ENCODE data around the gene LIX1.

The LIX1 gene

DNA sequence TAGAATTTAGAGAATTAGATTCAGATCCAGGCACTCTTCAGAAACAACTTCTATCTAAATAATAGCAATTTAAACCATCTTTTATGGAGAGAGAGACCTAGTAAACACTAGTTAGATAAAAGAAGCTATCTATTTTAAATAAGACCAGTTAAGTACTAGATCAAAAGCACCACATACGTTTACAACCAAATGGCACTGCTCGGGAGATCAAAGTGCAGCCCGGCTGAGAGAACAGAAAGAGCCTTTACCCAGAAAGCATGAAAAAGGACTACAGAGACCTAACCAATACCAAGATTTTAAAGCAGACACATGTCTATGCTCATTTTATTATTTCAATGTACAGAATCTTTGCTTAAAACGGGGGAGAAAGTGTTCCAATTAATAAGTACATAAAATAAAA, 30.8 kb downstream of the LIX1 start:
- Histone ChIP-seq H2BK5ac (ENCODE audit: low read length) (no peak overlapping the region), H4K8ac (ENCODE audit: low read depth, low read length) (no peak overlapping the region), H3K14ac (ENCODE audit: low read length) (no peak overlapping the region), H3K4ac (ENCODE audit: low read length) (no peak overlapping the region), H3K36me3 (replicated peaks in 1 of 2; ENCODE audit: control insufficient read depth in 2 of 2, insufficient read depth in 2 of 2, low read length in 2 of 2) (peaks cover 0 to 10% of the 10 kb centered on the region in 2 donors), H3K9me3 (replicated peaks in 1 of 2; ENCODE audit: control insufficient read depth in 2 of 2, insufficient read depth in 1 of 2, low read depth in 1 of 2, low read length in 2 of 2) (no peaks in the 10 kb centered on the region), H3K27ac (replicated peaks; ENCODE audit: low read length) (no peak overlapping the region), H2BK120ac (ENCODE audit: low read depth, low read length) (no peak overlapping the region), H3K9ac (ENCODE audit: low read depth, low read length, poor library complexity) (no peak overlapping the region), H3K79me1 (ENCODE audit: low read depth, low read length) (no peaks in the 10 kb centered on the region), H2AFZ (ENCODE audit: low read length) (no peak overlapping the region), H2BK15ac (ENCODE audit: low read length) (no peak overlapping the region), H3K4me1 (ENCODE audit: control insufficient read depth in 2 of 2, insufficient read depth in 1 of 2, low read depth in 1 of 2, low read length in 2 of 2) (peaks cover 0 to 4% of the 10 kb centered on the region in 2 donors), H3K27me3 (ENCODE audit: control insufficient read depth in 3 of 3, insufficient read depth in 3 of 3, low read depth in 1 of 3, low read length in 3 of 3) (no peaks in the 10 kb centered on the region), H3K18ac (ENCODE audit: low read length) (no peak overlapping the region), H3K4me3 (ENCODE audit: low read length in 2 of 2) (no peak overlapping the region), H2AK5ac (ENCODE audit: low read depth, low read length) (no peak overlapping the region), H4K91ac (ENCODE audit: low read depth, low read length, poor library complexity) (no peak overlapping the region), H3K4me2 (ENCODE audit: insufficient read depth, low read length, poor library complexity, severe bottlenecking) (no peak overlapping the region), H3K23ac (ENCODE audit: low read depth, low read length, poor library complexity) (no peak overlapping the region), H2BK12ac (ENCODE audit: low read length) (no peak overlapping the region)
- no CpG with 5 or more reads among the region's 4 CpGs for WGBS, 2 donors (ENCODE audit: extremely low coverage in 2 of 2, insufficient read length in 2 of 2, insufficient replicate concordance in 1 of 2)
- DNase-seq (ENCODE audit: low spot score), result no peak

DNA sequence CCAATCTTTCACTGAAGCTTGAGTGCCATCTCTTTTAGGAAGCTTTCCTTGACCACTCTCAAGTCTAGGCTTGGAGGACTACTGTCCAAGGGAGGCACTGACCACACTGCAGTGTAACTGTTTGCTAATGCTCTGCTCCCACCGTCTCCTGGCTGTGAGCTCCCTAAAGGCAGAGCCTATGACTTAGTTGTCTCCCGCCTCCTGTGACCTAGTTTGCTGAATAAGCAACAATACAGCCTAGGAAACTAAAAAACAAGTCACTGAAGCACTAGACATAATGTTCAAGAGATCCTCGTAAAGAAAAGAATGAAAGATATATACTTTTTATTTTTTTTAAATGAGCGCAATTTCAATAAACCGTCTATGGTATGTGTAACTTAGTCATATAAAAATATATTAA, 31.4 kb downstream of the LIX1 start:
- no peak overlapping the region for H3K27ac ChIP-seq (replicated peaks; ENCODE audit: low read length)
- H3K4ac ChIP-seq (ENCODE audit: low read length), result no peak overlapping the region
- no peaks in the 10 kb centered on the region for H3K27me3 ChIP-seq (ENCODE audit: control insufficient read depth in 3 of 3, insufficient read depth in 3 of 3, low read depth in 1 of 3, low read length in 3 of 3)
- no peak overlapping the region for H4K91ac ChIP-seq (ENCODE audit: low read depth, low read length, poor library complexity)
- no peak overlapping the region for H2BK120ac ChIP-seq (ENCODE audit: low read depth, low read length)
- H2BK5ac ChIP-seq (ENCODE audit: low read length), result no peak overlapping the region
- no peak overlapping the region for H3K14ac ChIP-seq (ENCODE audit: low read length)
- H3K4me3 ChIP-seq (ENCODE audit: low read length in 2 of 2), result no peak overlapping the region
- no peak overlapping the region for H2BK15ac ChIP-seq (ENCODE audit: low read length)
- no CpG with 5 or more reads among the region's 5 CpGs for WGBS, 2 donors (ENCODE audit: extremely low coverage in 2 of 2, insufficient read length in 2 of 2, insufficient replicate concordance in 1 of 2)
- no peaks in the 10 kb centered on the region for H3K9me3 ChIP-seq (replicated peaks in 1 of 2; ENCODE audit: control insufficient read depth in 2 of 2, insufficient read depth in 1 of 2, low read depth in 1 of 2, low read length in 2 of 2)
- no peak overlapping the region for H3K9ac ChIP-seq (ENCODE audit: low read depth, low read length, poor library complexity)
- DNase-seq (ENCODE audit: low spot score), result no peak
- no peak overlapping the region for H3K23ac ChIP-seq (ENCODE audit: low read depth, low read length, poor library complexity)
- H2AFZ ChIP-seq (ENCODE audit: low read length), result no peak overlapping the region
- H2AK5ac ChIP-seq (ENCODE audit: low read depth, low read length), result no peak overlapping the region
- H2BK12ac ChIP-seq (ENCODE audit: low read length), result no peak overlapping the region
- no peaks in the 10 kb centered on the region for H3K79me1 ChIP-seq (ENCODE audit: low read depth, low read length)
- no peak overlapping the region for H3K18ac ChIP-seq (ENCODE audit: low read length)
- H4K8ac ChIP-seq (ENCODE audit: low read depth, low read length), result no peak overlapping the region
- H3K4me2 ChIP-seq (ENCODE audit: insufficient read depth, low read length, poor library complexity, severe bottlenecking), result no peak overlapping the region
- H3K36me3 ChIP-seq (replicated peaks in 1 of 2; ENCODE audit: control insufficient read depth in 2 of 2, insufficient read depth in 2 of 2, low read length in 2 of 2), result peaks cover 0 to 13% of the 10 kb centered on the region in 2 donors
- H3K4me1 ChIP-seq (ENCODE audit: control insufficient read depth in 2 of 2, insufficient read depth in 1 of 2, low read depth in 1 of 2, low read length in 2 of 2), result peaks cover 0 to 4% of the 10 kb centered on the region in 2 donors

DNA sequence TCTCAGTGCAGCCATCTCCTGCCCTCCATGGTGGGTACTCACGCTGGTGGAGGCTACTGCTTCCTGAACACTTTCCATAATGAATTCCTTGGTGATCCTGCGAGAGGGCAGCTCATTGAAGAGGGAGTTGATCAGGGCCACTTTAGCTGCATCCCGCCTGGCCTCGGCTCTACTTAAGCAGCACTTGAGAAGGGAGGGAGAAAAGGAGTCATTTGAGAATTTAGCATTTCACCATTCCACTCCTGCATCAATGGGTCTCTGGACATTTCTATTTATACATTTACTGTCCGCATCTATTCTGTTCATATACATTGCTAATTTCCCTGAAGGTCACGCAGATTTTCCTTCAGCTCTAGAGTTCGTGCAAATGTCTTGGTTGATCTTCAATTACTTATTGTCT, 35.1 kb downstream of the LIX1 start:
- H3K14ac ChIP-seq (ENCODE audit: low read length), result no peak overlapping the region
- WGBS, 2 donors (ENCODE audit: extremely low coverage in 2 of 2, insufficient read length in 2 of 2, insufficient replicate concordance in 1 of 2), result no CpG with 5 or more reads among the region's 7 CpGs
- H3K9me3 ChIP-seq (replicated peaks in 1 of 2; ENCODE audit: control insufficient read depth in 2 of 2, insufficient read depth in 1 of 2, low read depth in 1 of 2, low read length in 2 of 2), result no peaks in the 10 kb centered on the region
- no peak overlapping the region for H3K4me3 ChIP-seq (ENCODE audit: low read length in 2 of 2)
- no peak overlapping the region for H3K27ac ChIP-seq (replicated peaks; ENCODE audit: low read length)
- H2BK5ac ChIP-seq (ENCODE audit: low read length), result no peak overlapping the region
- no peak overlapping the region for H2BK120ac ChIP-seq (ENCODE audit: low read depth, low read length)
- H3K4me1 ChIP-seq (ENCODE audit: control insufficient read depth in 2 of 2, insufficient read depth in 1 of 2, low read depth in 1 of 2, low read length in 2 of 2), result peaks cover 0 to 4% of the 10 kb centered on the region in 2 donors
- H2BK15ac ChIP-seq (ENCODE audit: low read length), result no peak overlapping the region
- H3K4me2 ChIP-seq (ENCODE audit: insufficient read depth, low read length, poor library complexity, severe bottlenecking), result no peak overlapping the region
- H3K79me1 ChIP-seq (ENCODE audit: low read depth, low read length), result no peaks in the 10 kb centered on the region
- no peak overlapping the region for H2BK12ac ChIP-seq (ENCODE audit: low read length)
- H3K18ac ChIP-seq (ENCODE audit: low read length), result no peak overlapping the region
- no peak overlapping the region for H2AK5ac ChIP-seq (ENCODE audit: low read depth, low read length)
- no peak overlapping the region for H4K8ac ChIP-seq (ENCODE audit: low read depth, low read length)
- H3K4ac ChIP-seq (ENCODE audit: low read length), result no peak overlapping the region
- H4K91ac ChIP-seq (ENCODE audit: low read depth, low read length, poor library complexity), result no peak overlapping the region
- DNase-seq (ENCODE audit: low spot score), result no peak
- H3K23ac ChIP-seq (ENCODE audit: low read depth, low read length, poor library complexity), result no peak overlapping the region
- no peaks in the 10 kb centered on the region for H3K27me3 ChIP-seq (ENCODE audit: control insufficient read depth in 3 of 3, insufficient read depth in 3 of 3, low read depth in 1 of 3, low read length in 3 of 3)
- peaks cover 17 to 26% of the 10 kb centered on the region in 2 donors for H3K36me3 ChIP-seq (replicated peaks in 1 of 2; ENCODE audit: control insufficient read depth in 2 of 2, insufficient read depth in 2 of 2, low read length in 2 of 2)
- no peak overlapping the region for H3K9ac ChIP-seq (ENCODE audit: low read depth, low read length, poor library complexity)
- no peak overlapping the region for H2AFZ ChIP-seq (ENCODE audit: low read length)

DNA sequence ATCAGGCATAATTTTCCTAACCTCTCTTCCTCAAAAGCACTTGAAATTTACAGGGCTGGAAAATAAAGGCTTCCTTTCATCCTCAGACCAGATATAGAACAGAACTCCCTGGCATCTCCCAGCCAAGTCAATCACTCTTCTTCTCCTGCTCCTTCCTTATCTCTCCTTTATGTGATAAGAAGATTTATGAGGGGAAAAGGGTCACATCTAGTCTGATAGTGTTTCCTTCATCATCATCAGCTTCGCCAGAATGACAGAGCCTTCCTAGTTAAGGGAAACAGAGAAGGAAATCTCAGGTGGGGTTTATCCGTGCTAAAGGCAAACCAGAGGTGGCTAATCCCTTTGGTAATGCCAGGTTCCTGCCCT, 36.2 kb downstream of the LIX1 start:
- Histone ChIP-seq H2AFZ (ENCODE audit: low read length) (no peak overlapping the region), H2BK5ac (ENCODE audit: low read length) (no peak overlapping the region), H4K8ac (ENCODE audit: low read depth, low read length) (no peak overlapping the region), H3K9ac (ENCODE audit: low read depth, low read length, poor library complexity) (no peak overlapping the region), H3K27ac (replicated peaks; ENCODE audit: low read length) (no peak overlapping the region), H3K9me3 (replicated peaks in 1 of 2; ENCODE audit: control insufficient read depth in 2 of 2, insufficient read depth in 1 of 2, low read depth in 1 of 2, low read length in 2 of 2) (no peaks in the 10 kb centered on the region), H3K4ac (ENCODE audit: low read length) (no peak overlapping the region), H3K23ac (ENCODE audit: low read depth, low read length, poor library complexity) (no peak overlapping the region), H3K4me1 (ENCODE audit: control insufficient read depth in 2 of 2, insufficient read depth in 1 of 2, low read depth in 1 of 2, low read length in 2 of 2) (no peaks in the 10 kb centered on the region), H3K4me2 (ENCODE audit: insufficient read depth, low read length, poor library complexity, severe bottlenecking) (no peak overlapping the region), H3K4me3 (ENCODE audit: low read length in 2 of 2) (no peak overlapping the region), H3K79me1 (ENCODE audit: low read depth, low read length) (no peaks in the 10 kb centered on the region), H2BK12ac (ENCODE audit: low read length) (no peak overlapping the region), H2BK15ac (ENCODE audit: low read length) (no peak overlapping the region), H3K18ac (ENCODE audit: low read length) (no peak overlapping the region), H2BK120ac (ENCODE audit: low read depth, low read length) (no peak overlapping the region), H3K14ac (ENCODE audit: low read length) (no peak overlapping the region), H4K91ac (ENCODE audit: low read depth, low read length, poor library complexity) (no peak overlapping the region), H2AK5ac (ENCODE audit: low read depth, low read length) (no peak overlapping the region), H3K36me3 (replicated peaks in 1 of 2; ENCODE audit: control insufficient read depth in 2 of 2, insufficient read depth in 2 of 2, low read length in 2 of 2) (peaks cover 21 to 31% of the 10 kb centered on the region in 2 donors), H3K27me3 (ENCODE audit: control insufficient read depth in 3 of 3, insufficient read depth in 3 of 3, low read depth in 1 of 3, low read length in 3 of 3) (no peaks in the 10 kb centered on the region)
- DNase-seq (ENCODE audit: low spot score), result no peak
- no CpG with 5 or more reads among the region's 2 CpGs for WGBS, 2 donors (ENCODE audit: extremely low coverage in 2 of 2, insufficient read length in 2 of 2, insufficient replicate concordance in 1 of 2)
